ENCODE measurements around the gene OSBPL6.

DNA sequence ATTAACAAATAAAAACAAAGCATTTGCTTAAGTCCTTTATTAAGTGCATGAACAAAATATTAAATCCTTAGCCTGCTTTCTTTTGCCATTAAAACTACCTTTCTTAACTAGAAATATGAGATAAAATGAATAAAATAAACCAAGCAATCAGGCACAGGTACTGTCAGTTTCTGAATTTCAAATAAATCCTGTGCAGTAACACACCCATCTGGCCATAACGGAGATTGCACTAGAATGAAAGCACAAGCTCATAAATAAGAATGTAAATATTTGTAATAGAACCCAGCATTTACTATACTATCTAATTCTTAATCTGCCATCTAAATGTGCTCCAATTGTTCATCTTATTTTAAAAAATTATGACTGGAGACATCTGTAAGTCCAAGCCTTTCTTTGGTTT lies 224.8 kb downstream of the OSBPL6 start:
- no peak for TF ChIP-seq POLR2AphosphoS5 (IDR thresholded peaks at IDR 0.05; ENCODE audit: low read depth, low read length)
- TF ChIP-seq YY1 (IDR thresholded peaks at IDR 0.05; ENCODE audit: extremely low read depth, insufficient replicate concordance, low read depth, low read length): no peak
- TF ChIP-seq, protein P1, sequence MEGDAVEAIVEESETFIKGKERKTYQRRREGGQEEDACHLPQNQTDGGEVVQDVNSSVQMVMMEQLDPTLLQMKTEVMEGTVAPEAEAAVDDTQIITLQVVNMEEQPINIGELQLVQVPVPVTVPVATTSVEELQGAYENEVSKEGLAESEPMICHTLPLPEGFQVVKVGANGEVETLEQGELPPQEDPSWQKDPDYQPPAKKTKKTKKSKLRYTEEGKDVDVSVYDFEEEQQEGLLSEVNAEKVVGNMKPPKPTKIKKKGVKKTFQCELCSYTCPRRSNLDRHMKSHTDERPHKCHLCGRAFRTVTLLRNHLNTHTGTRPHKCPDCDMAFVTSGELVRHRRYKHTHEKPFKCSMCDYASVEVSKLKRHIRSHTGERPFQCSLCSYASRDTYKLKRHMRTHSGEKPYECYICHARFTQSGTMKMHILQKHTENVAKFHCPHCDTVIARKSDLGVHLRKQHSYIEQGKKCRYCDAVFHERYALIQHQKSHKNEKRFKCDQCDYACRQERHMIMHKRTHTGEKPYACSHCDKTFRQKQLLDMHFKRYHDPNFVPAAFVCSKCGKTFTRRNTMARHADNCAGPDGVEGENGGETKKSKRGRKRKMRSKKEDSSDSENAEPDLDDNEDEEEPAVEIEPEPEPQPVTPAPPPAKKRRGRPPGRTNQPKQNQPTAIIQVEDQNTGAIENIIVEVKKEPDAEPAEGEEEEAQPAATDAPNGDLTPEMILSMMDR (IDR thresholded peaks at IDR 0.05 in 2 of 3, conservative IDR thresholded peaks at IDR 0.05 in 1 of 3; ENCODE audit: borderline replicate concordance in 1 of 3, insufficient read depth in 1 of 3, low read depth in 2 of 3, low read length in 2 of 3): peak; percentile 28 to 50 (median 50); a peak in 4 of 6 replicates
- TF ChIP-seq EZH2 (IDR thresholded peaks at IDR 0.05): no peak
- TF ChIP-seq, protein P2, sequence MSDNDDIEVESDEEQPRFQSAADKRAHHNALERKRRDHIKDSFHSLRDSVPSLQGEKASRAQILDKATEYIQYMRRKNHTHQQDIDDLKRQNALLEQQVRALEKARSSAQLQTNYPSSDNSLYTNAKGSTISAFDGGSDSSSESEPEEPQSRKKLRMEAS (IDR thresholded peaks at IDR 0.05): no peak
- no peak for TF ChIP-seq POLR2A (IDR thresholded peaks at IDR 0.05; ENCODE audit: borderline replicate concordance, extremely low read depth, insufficient read depth, insufficient read length)
- no peak for TF ChIP-seq SIN3A (IDR thresholded peaks at IDR 0.05; ENCODE audit: low read depth)
- no peak for TF ChIP-seq ELF1 (IDR thresholded peaks at IDR 0.05; ENCODE audit: borderline replicate concordance, low read depth)
- TF ChIP-seq EZH2phosphoT487 (IDR thresholded peaks at IDR 0.05; ENCODE audit: borderline replicate concordance): no peak
- no peak for TF ChIP-seq ZNF274 (IDR thresholded peaks at IDR 0.05; ENCODE audit: low read depth, low read length)

Data from HCT116 (cell line).